ENCODE results near the gene FAM83F.

FAM83F gene

DNA sequence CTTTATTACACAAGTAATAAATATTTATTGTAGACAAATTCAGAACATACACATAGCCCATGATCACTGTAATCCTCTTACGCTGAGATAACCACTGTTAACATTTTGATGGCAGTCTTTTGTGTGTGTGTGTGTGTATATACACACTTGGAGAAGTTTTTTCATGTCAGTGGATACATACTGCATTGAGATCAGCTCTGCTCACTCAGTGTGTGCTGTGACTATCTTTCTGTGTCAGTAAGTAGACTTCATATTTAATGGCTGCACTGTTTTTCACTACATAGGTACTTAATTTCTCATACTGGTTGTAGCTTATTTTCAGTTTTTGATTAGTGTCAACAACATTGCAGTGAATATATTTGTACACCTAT lies 82.9 kb downstream of the FAM83F start:
- H3K4me1 ChIP-seq (ENCODE audit: control insufficient read depth, insufficient read depth, low read length) = peaks cover 27% of the 10 kb centered on the region
- H3K27me3 ChIP-seq (ENCODE audit: control insufficient read depth, insufficient read depth, low read length) = no peaks in the 10 kb centered on the region
- H3K9ac ChIP-seq (ENCODE audit: low read depth, low read length) = no peak overlapping the region
- H3K36me3 ChIP-seq (ENCODE audit: control insufficient read depth, insufficient read depth, low read length) = no peaks in the 10 kb centered on the region
- no peak overlapping the region for H3K4me3 ChIP-seq (ENCODE audit: low read depth, low read length)
- H3K9me3 ChIP-seq (ENCODE audit: control insufficient read depth, insufficient read depth, low read length) = no peaks in the 10 kb centered on the region
- H3K27ac ChIP-seq (ENCODE audit: low read depth, low read length) = no peak overlapping the region

GRCh38 chr22:40081662-40082061 lies 86.9 kb downstream of the FAM83F start:
- Histone ChIP-seq H3K36me3 (ENCODE audit: control insufficient read depth, insufficient read depth, low read length) (no peaks in the 10 kb centered on the region), H3K9ac (ENCODE audit: low read depth, low read length) (no peak overlapping the region), H3K27me3 (ENCODE audit: control insufficient read depth, insufficient read depth, low read length) (no peaks in the 10 kb centered on the region), H3K9me3 (ENCODE audit: control insufficient read depth, insufficient read depth, low read length) (no peaks in the 10 kb centered on the region), H3K27ac (ENCODE audit: low read depth, low read length) (no peak overlapping the region), H3K4me1 (ENCODE audit: control insufficient read depth, insufficient read depth, low read length) (peaks cover 29% of the 10 kb centered on the region), H3K4me3 (ENCODE audit: low read depth, low read length) (no peak overlapping the region)

- Histone ChIP-seq H3K27me3 (ENCODE audit: control insufficient read depth, insufficient read depth, low read length) (no peaks in the 10 kb centered on the region), H3K36me3 (ENCODE audit: control insufficient read depth, insufficient read depth, low read length) (no peaks in the 10 kb centered on the region), H3K27ac (ENCODE audit: low read depth, low read length) (no peak overlapping the region), H3K9me3 (ENCODE audit: control insufficient read depth, insufficient read depth, low read length) (no peaks in the 10 kb centered on the region), H3K4me1 (ENCODE audit: control insufficient read depth, insufficient read depth, low read length) (peaks cover 24% of the 10 kb centered on the region), H3K4me3 (ENCODE audit: low read depth, low read length) (no peak overlapping the region), H3K9ac (ENCODE audit: low read depth, low read length) (no peak overlapping the region)
These were observed 87.4 kb downstream of the FAM83F start for GRCh38 chr22:40082184-40082583.

GRCh38 chr22:40083794-40084193 lies 89.0 kb downstream of the FAM83F start:
- H3K36me3 ChIP-seq (ENCODE audit: control insufficient read depth, insufficient read depth, low read length) = no peaks in the 10 kb centered on the region
- no peak overlapping the region for H3K27ac ChIP-seq (ENCODE audit: low read depth, low read length)
- H3K9ac ChIP-seq (ENCODE audit: low read depth, low read length) = no peak overlapping the region
- peaks cover 22% of the 10 kb centered on the region for H3K4me1 ChIP-seq (ENCODE audit: control insufficient read depth, insufficient read depth, low read length)
- no peaks in the 10 kb centered on the region for H3K9me3 ChIP-seq (ENCODE audit: control insufficient read depth, insufficient read depth, low read length)
- no peak overlapping the region for H3K4me3 ChIP-seq (ENCODE audit: low read depth, low read length)
- no peaks in the 10 kb centered on the region for H3K27me3 ChIP-seq (ENCODE audit: control insufficient read depth, insufficient read depth, low read length)

- no peaks in the 10 kb centered on the region for H3K36me3 ChIP-seq (ENCODE audit: control insufficient read depth, insufficient read depth, low read length)
- no peak overlapping the region for H3K9ac ChIP-seq (ENCODE audit: low read depth, low read length)
- no peak overlapping the region for H3K4me3 ChIP-seq (ENCODE audit: low read depth, low read length)
- H3K9me3 ChIP-seq (ENCODE audit: control insufficient read depth, insufficient read depth, low read length) = no peaks in the 10 kb centered on the region
- H3K27me3 ChIP-seq (ENCODE audit: control insufficient read depth, insufficient read depth, low read length) = no peaks in the 10 kb centered on the region
- peaks cover 22% of the 10 kb centered on the region for H3K4me1 ChIP-seq (ENCODE audit: control insufficient read depth, insufficient read depth, low read length)
- no peak overlapping the region for H3K27ac ChIP-seq (ENCODE audit: low read depth, low read length)
These were observed 89.5 kb downstream of the FAM83F start for GRCh38 chr22:40084246-40084645.

GRCh38 chr22:40088818-40089217 lies 94.1 kb downstream of the FAM83F start:
- Histone ChIP-seq H3K36me3 (ENCODE audit: control insufficient read depth, insufficient read depth, low read length) (no peaks in the 10 kb centered on the region), H3K9me3 (ENCODE audit: control insufficient read depth, insufficient read depth, low read length) (no peaks in the 10 kb centered on the region), H3K9ac (ENCODE audit: low read depth, low read length) (no peak overlapping the region), H3K4me1 (ENCODE audit: control insufficient read depth, insufficient read depth, low read length) (peaks cover 9% of the 10 kb centered on the region; the same call in 1 of the 2 replicates), H3K4me3 (ENCODE audit: low read depth, low read length) (no peak overlapping the region), H3K27me3 (ENCODE audit: control insufficient read depth, insufficient read depth, low read length) (no peaks in the 10 kb centered on the region), H3K27ac (ENCODE audit: low read depth, low read length) (no peak overlapping the region)
